Measurements from ENCODE around the gene ZMPSTE24. TPM values are rescaled to one million over a fixed set of nuclear protein-coding genes. Genes with fewer than 3 reads are reported as not detected.

ZMPSTE24 gene
- total RNA-seq, 1 experiment from 2014 or later: 65.4 TPM

DNA sequence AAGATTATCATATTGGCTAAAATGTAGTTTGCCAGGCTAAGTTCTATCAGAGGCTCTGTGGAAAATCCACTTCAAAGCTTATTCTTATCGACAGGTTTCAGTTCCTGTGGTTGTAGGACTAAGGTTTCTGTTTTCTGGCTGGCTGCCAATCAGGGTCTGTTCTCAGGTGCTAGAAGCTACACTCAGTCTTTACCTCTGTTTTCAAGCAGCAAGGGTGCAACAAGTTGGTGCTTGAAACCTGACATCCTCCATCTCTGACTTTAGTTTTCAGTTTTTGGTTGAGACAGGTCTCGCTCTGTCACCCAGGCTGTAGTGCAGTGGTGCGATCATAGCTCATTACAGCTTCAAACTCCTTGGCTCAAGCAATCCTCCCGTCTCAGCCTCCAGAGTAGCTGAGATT lies 25.6 kb upstream of the ZMPSTE24 start:
- intact Hi-C loops (cut with micrococcal nuclease; ENCODE audit: unreplicated experiment): no loop called here
- DNase-seq (ENCODE audit: low read depth, low spot score) (no peak), ATAC-seq (no peak)
- POLR2A ChIA-PET: no interaction called here
- in situ Hi-C loops (cut with HindIII; ENCODE audit: low pct_unique_long_range_greater_than_20kb, low sequenced_read_pairs): no loop called here
- no peak overlapping the region for H3K27ac ChIP-seq (ENCODE audit: low read length)
- peaks cover 17% of the 10 kb centered on the region for H3K36me3 ChIP-seq (ENCODE audit: control insufficient read depth, insufficient read depth, low read length)
- BruUV-seq (replicated peaks): no TSS peak
- no peaks in the 10 kb centered on the region for H3K27me3 ChIP-seq (ENCODE audit: control insufficient read depth, insufficient read depth, low read length)
- TF ChIP-seq TCF7L2 (IDR thresholded peaks at IDR 0.05; ENCODE audit: low read depth, low read length) (no peak), SIN3A (IDR thresholded peaks at IDR 0.05; ENCODE audit: borderline replicate concordance, insufficient read depth, low read depth, low read length) (no peak), POLR2AphosphoS5 (IDR thresholded peaks at IDR 0.05; ENCODE audit: low read depth, low read length) (no peak)
- TF ChIP-seq, protein P1, sequence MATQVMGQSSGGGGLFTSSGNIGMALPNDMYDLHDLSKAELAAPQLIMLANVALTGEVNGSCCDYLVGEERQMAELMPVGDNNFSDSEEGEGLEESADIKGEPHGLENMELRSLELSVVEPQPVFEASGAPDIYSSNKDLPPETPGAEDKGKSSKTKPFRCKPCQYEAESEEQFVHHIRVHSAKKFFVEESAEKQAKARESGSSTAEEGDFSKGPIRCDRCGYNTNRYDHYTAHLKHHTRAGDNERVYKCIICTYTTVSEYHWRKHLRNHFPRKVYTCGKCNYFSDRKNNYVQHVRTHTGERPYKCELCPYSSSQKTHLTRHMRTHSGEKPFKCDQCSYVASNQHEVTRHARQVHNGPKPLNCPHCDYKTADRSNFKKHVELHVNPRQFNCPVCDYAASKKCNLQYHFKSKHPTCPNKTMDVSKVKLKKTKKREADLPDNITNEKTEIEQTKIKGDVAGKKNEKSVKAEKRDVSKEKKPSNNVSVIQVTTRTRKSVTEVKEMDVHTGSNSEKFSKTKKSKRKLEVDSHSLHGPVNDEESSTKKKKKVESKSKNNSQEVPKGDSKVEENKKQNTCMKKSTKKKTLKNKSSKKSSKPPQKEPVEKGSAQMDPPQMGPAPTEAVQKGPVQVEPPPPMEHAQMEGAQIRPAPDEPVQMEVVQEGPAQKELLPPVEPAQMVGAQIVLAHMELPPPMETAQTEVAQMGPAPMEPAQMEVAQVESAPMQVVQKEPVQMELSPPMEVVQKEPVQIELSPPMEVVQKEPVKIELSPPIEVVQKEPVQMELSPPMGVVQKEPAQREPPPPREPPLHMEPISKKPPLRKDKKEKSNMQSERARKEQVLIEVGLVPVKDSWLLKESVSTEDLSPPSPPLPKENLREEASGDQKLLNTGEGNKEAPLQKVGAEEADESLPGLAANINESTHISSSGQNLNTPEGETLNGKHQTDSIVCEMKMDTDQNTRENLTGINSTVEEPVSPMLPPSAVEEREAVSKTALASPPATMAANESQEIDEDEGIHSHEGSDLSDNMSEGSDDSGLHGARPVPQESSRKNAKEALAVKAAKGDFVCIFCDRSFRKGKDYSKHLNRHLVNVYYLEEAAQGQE (IDR thresholded peaks at IDR 0.05; ENCODE audit: insufficient read depth in 1 of 2, low read depth in 2 of 2, low read length in 1 of 2): no peak
- TF ChIP-seq, protein P2, sequence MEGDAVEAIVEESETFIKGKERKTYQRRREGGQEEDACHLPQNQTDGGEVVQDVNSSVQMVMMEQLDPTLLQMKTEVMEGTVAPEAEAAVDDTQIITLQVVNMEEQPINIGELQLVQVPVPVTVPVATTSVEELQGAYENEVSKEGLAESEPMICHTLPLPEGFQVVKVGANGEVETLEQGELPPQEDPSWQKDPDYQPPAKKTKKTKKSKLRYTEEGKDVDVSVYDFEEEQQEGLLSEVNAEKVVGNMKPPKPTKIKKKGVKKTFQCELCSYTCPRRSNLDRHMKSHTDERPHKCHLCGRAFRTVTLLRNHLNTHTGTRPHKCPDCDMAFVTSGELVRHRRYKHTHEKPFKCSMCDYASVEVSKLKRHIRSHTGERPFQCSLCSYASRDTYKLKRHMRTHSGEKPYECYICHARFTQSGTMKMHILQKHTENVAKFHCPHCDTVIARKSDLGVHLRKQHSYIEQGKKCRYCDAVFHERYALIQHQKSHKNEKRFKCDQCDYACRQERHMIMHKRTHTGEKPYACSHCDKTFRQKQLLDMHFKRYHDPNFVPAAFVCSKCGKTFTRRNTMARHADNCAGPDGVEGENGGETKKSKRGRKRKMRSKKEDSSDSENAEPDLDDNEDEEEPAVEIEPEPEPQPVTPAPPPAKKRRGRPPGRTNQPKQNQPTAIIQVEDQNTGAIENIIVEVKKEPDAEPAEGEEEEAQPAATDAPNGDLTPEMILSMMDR (IDR thresholded peaks at IDR 0.05): no peak
- no peak overlapping the region for H3K4me3 ChIP-seq (ENCODE audit: low read depth in 2 of 2, low read length in 2 of 2)
- no peaks in the 10 kb centered on the region for H3K4me1 ChIP-seq (ENCODE audit: control insufficient read depth, insufficient read depth, low read length)
- no peaks in the 10 kb centered on the region for H3K9me3 ChIP-seq (ENCODE audit: control insufficient read depth, insufficient read depth, low read depth, low read length)
- CTCF ChIA-PET: no interaction called here

DNA sequence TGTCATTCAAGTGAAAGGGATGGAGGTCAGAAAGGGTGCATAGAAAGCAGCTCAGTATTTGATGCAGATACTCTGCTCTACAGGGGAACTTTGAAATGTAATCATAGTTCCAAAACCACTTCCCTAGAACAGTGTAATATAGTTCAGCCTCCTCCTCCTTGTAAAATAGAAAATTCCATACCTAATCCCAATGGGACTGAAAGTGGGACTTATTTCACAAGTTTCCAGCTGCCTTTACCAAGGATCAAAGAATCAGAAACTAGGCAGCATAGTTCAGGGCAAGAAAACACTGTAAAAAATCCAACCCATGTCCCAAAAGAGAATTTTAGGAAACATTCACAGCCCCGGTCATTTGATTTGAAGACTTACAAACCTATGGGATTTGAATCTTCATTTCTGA lies 18.4 kb upstream of the ZMPSTE24 start:
- no peak for TF ChIP-seq POLR2AphosphoS5 (IDR thresholded peaks at IDR 0.05; ENCODE audit: low read depth, low read length)
- TF ChIP-seq, protein P1 (IDR thresholded peaks at IDR 0.05; ENCODE audit: insufficient read depth in 1 of 2, low read depth in 2 of 2, low read length in 1 of 2): no peak
- TF ChIP-seq TCF7L2 (IDR thresholded peaks at IDR 0.05; ENCODE audit: low read depth, low read length): no peak
- TF ChIP-seq SIN3A (IDR thresholded peaks at IDR 0.05; ENCODE audit: borderline replicate concordance, insufficient read depth, low read depth, low read length): no peak
- TF ChIP-seq, protein P2 (IDR thresholded peaks at IDR 0.05): no peak
- Histone ChIP-seq H3K36me3 (ENCODE audit: control insufficient read depth, insufficient read depth, low read length) (peaks cover 25% of the 10 kb centered on the region), H3K4me1 (ENCODE audit: control insufficient read depth, insufficient read depth, low read length) (no peaks in the 10 kb centered on the region), H3K9me3 (ENCODE audit: control insufficient read depth, insufficient read depth, low read depth, low read length) (no peaks in the 10 kb centered on the region), H3K27ac (ENCODE audit: low read length) (no peak overlapping the region), H3K27me3 (ENCODE audit: control insufficient read depth, insufficient read depth, low read length) (no peaks in the 10 kb centered on the region), H3K4me3 (ENCODE audit: low read depth in 2 of 2, low read length in 2 of 2) (no peak overlapping the region)
- in situ Hi-C loops (cut with HindIII; ENCODE audit: low pct_unique_long_range_greater_than_20kb, low sequenced_read_pairs) (no loop called here), intact Hi-C loops (cut with micrococcal nuclease; ENCODE audit: unreplicated experiment) (no loop called here)
- DNase-seq (ENCODE audit: low read depth, low spot score): no peak
- POLR2A ChIA-PET: interaction anchor here (0.6 kb wide), 1 partner anchor 70 kb away, joined by 5 read pairs; no protein-coding TSS in a partner anchor
- no TSS peak for BruUV-seq (replicated peaks)
- ATAC-seq: no peak
- CTCF ChIA-PET: no interaction called here
